Nephron (organoid): ENCODE data around the gene EFNB2.

Experiments
- H3K27ac Mint-ChIP-seq, 3 experiments: 2 replicates each; pipeline ENCODE4 v1.8.0; 2020; ENCODE audit warnings: mixed read lengths in 3 of 3, mild to moderate bottlenecking in 2 of 3, moderate library complexity in 1 of 3
- H3K27me3 Mint-ChIP-seq: 2 replicates; pipeline ENCODE4 v1.8.0; 2021; ENCODE audit warnings: low read depth, mild to moderate bottlenecking, moderate library complexity, mixed read lengths
- H3K36me3 Mint-ChIP-seq: 2 replicates; pipeline ENCODE4 v1.8.0; 2020; ENCODE audit warnings: low read depth, mixed read lengths
- H3K4me1 Mint-ChIP-seq: 2 replicates; pipeline ENCODE4 v1.8.0; 2020; ENCODE audit warnings: mixed read lengths
- H3K4me3 Mint-ChIP-seq, 3 experiments: 2 replicates each; pipeline ENCODE4 v1.8.0; 2020; ENCODE audit warnings: mild to moderate bottlenecking in 3 of 3, mixed read lengths in 3 of 3, moderate library complexity in 2 of 3
- H3K9me3 Mint-ChIP-seq: 2 replicates; pipeline ENCODE4 v1.8.0; 2020; ENCODE audit warnings: mixed read lengths
- TF ChIP-seq, protein P1 (sequence below), 3 experiments: fragments of 200-600 bp; sonication (generic); IDR thresholded peaks; one replicate each; pipeline ENCODE4 v1.5.0; 2021; ENCODE audit warnings: antibody characterized with exemption in 3 of 3; ENCODE audit not compliant: unreplicated experiment in 3 of 3

EFNB2 gene

DNA sequence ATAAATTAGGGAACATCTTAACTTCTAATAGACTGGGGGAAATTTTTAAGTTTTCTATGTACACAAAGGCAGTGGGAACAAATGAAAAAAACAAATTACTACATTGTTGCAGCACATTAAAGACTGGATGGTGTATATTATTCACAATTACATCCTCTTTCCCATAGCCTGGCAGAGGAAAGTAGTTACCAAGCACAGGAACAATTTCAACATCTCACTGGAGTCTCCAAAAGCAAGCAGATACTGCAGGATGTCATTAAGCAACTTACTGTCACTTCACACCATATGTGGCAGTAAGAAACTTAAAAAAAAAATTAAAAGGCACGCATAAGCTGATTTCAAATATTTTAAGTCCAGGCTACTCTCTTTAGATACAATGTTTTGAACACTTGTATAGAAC lies 6.4 kb upstream of the EFNB2 start:
- TF ChIP-seq, protein P1, sequence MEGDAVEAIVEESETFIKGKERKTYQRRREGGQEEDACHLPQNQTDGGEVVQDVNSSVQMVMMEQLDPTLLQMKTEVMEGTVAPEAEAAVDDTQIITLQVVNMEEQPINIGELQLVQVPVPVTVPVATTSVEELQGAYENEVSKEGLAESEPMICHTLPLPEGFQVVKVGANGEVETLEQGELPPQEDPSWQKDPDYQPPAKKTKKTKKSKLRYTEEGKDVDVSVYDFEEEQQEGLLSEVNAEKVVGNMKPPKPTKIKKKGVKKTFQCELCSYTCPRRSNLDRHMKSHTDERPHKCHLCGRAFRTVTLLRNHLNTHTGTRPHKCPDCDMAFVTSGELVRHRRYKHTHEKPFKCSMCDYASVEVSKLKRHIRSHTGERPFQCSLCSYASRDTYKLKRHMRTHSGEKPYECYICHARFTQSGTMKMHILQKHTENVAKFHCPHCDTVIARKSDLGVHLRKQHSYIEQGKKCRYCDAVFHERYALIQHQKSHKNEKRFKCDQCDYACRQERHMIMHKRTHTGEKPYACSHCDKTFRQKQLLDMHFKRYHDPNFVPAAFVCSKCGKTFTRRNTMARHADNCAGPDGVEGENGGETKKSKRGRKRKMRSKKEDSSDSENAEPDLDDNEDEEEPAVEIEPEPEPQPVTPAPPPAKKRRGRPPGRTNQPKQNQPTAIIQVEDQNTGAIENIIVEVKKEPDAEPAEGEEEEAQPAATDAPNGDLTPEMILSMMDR (IDR thresholded peaks at IDR 0.05; ENCODE audit: unreplicated experiment in 3 of 3) = no peak
- H3K36me3 Mint-ChIP-seq = peaks cover 28% of the 10 kb centered on the region
- H3K27me3 Mint-ChIP-seq = no peaks in the 10 kb centered on the region
- no peaks in the 10 kb centered on the region for H3K4me1 Mint-ChIP-seq
- no peak overlapping the region for H3K27ac Mint-ChIP-seq
- no peak overlapping the region for H3K4me3 Mint-ChIP-seq
- H3K9me3 Mint-ChIP-seq = no peaks in the 10 kb centered on the region

DNA sequence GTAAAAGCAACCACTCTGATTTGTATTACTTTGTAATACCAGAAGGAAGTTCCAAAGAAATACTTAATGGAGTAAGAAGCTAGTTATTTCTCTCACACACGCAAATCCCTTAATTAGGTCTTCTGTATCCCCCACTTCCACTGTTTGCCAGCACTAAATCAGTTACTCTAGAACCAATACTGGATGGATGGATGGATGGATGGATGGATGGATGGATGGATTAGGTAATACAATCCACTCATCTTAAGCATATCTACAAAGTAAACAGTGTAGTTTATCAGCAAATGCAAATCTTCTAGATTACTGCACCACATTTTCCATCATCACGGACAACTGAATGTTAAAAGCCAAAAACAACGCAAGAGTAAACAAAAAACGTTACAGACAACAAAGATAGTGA lies 5.2 kb upstream of the EFNB2 start:
- no peaks in the 10 kb centered on the region for H3K9me3 Mint-ChIP-seq
- H3K27me3 Mint-ChIP-seq = peaks cover 4% of the 10 kb centered on the region
- H3K36me3 Mint-ChIP-seq = peaks cover 27% of the 10 kb centered on the region
- H3K4me1 Mint-ChIP-seq = peaks cover 5% of the 10 kb centered on the region
- no peak overlapping the region for H3K4me3 Mint-ChIP-seq
- TF ChIP-seq, protein P1 (IDR thresholded peaks at IDR 0.05; ENCODE audit: unreplicated experiment in 3 of 3) = no peak
- no peak overlapping the region for H3K27ac Mint-ChIP-seq

DNA sequence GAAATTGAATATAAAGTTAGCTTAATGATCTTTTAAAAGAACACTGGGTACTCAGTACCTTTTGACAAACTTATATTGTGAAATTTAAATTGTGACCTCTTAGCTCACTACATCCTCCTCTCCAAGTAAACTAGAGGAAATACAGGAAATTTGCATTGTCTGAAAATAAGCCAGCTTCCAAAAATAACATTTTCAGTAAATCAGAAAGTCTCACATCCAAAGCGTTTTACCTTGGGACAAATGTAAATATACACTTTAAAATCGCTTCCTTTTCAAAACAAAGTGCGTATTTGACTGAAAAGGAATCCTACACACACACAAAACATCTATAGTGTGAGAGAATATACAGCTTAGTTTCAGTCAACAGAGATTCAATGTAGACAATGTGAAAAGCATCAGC lies 2.1 kb upstream of the EFNB2 start:
- no peak overlapping the region for H3K27ac Mint-ChIP-seq
- TF ChIP-seq, protein P1 (IDR thresholded peaks at IDR 0.05; ENCODE audit: unreplicated experiment in 3 of 3) = no peak
- peaks cover 15% of the 10 kb centered on the region for H3K4me1 Mint-ChIP-seq
- H3K9me3 Mint-ChIP-seq = no peaks in the 10 kb centered on the region
- peaks cover 19% of the 10 kb centered on the region for H3K36me3 Mint-ChIP-seq
- peaks cover 4% of the 10 kb centered on the region for H3K27me3 Mint-ChIP-seq
- peak overlapping the region; percentile 51 to 78 (median 70) for H3K4me3 Mint-ChIP-seq

DNA sequence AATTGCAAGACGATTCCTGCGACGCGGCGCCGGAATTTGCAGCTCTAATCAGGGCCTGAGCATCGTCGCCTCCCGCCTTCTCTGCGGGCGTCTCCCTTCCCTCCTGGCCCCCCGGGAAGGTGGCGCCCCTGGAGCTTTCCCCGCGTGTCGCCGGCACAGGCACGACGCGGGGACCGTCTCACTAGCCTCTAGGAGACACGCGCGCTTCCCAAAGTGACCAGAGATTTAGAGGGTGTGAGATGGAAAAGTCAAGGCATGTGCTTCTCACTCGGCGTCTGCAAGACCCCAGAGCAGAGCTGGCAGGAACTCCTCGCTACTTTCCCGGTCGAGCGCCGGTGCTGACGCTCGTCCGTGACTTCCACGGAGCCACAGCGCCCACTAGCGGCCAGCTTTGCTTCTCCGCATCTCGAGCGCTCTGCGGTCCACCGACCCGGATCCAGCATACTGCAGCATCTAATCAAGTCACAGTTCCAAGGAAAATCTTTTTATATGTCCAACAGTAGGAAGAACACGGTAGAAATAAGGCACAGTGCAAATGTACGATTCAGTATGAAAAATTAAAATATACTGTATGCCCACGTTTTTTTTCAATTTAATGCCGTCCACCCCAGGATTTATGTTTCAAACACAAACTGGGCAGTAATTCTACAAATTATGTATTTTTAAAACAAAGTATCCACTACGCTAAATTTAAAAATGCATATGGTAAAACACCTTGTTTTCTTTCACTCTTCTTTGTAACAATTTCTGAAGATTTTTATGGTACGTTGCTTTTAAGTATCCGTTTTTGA lies 977 bp upstream of the EFNB2 start:
- TF ChIP-seq, protein P1 (IDR thresholded peaks at IDR 0.05; ENCODE audit: unreplicated experiment in 3 of 3) = peak; percentile 93 to 96 (median 94)
- peaks cover 8% of the 10 kb centered on the region for H3K27me3 Mint-ChIP-seq

DNA sequence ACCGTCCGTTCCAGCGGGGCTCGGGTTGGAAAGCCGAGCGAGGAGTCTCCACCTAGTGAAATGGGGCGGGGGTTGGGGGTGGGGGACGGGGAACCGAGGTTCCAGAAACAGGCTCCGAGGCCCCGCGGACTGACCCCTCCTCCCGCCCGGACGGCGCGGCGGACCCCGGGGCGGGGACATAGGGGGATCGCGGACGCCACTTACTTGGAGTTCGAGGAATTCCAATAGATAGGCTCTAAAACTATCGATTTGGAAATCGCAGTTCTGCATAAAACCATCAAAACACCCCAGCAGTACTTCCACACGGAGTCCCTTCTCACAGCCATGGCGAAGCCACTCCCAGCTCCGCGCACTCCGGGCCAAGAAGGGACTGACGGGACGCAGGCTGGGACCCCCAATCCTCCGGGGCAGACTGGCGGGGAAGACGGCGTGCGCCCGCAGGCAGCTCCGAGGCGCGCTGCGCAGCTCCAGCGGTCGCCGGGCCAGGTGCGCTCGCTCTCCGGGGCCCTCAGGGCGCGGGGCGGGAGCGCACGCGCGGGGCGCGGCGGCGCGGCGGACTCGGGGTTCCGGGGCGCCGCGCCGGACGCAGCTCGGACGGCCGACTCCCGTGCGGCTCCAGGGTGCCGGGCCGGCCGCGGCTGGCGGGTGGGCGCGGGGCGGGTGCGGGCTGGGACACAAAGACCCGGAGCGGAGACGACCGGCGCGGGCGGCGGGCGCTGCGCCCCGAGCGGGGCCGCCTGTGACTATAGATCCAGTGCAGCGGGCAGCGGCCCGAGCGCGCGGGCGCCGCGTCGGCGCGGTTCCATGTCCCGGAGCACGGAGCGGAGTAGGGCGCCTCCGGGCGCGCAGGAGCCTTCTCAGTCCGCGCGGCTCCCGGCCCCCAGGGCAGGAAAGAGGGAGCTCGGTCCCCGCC lies 567 bp downstream of the EFNB2 start:
- Mint-ChIP-seq H3K27ac (peak overlapping the region; percentile 80 to 97 (median 96)), H3K9me3 (no peaks in the 10 kb centered on the region), H3K4me1 (peaks cover 30% of the 10 kb centered on the region), H3K4me3 (peak overlapping the region; percentile 95 to 96 (median 96)), H3K36me3 (peaks cover 3% of the 10 kb centered on the region), H3K27me3 (peaks cover 8% of the 10 kb centered on the region)
- TF ChIP-seq, protein P1 (IDR thresholded peaks at IDR 0.05; ENCODE audit: unreplicated experiment in 3 of 3) = no peak

More for the DNA sequence above, 977 bp upstream of the EFNB2 start:
- Mint-ChIP-seq H3K4me3 (peak overlapping the region; percentile 86 to 94 (median 89)), H3K4me1 (peaks cover 21% of the 10 kb centered on the region), H3K27ac (peak overlapping the region; percentile 13 to 89 (median 69)), H3K36me3 (peaks cover 15% of the 10 kb centered on the region), H3K9me3 (no peaks in the 10 kb centered on the region)
